Spleen (tissue), 11 donors: Measurements from ENCODE around the gene KSR2. TPM values are rescaled to one million over a fixed set of nuclear protein-coding genes. Genes with fewer than 3 reads are reported as not detected.

Experiments
- DNase-seq: peaks from one replicate; pipeline ENCODE4 v3.0.0-alpha.2; 2020
- H3K27ac ChIP-seq, 8 donors: fragments of 200-600 bp; sonication (generic) in 7 of 8; 1 replicate in 4 of 8; 2 replicates in 4 of 8; pipeline versions ENCODE4 v1.5.0 to v1.8.0; 2016 to 2021; ENCODE audit warnings: inconsistent platforms in 4 of 8, mild to moderate bottlenecking in 4 of 8, moderate library complexity in 1 of 8
- H3K27me3 ChIP-seq, 7 donors: fragments of 200-600 bp; sonication (generic) in 6 of 7; replicated peaks in 1 of 7; 1 replicate in 4 of 7; 2 replicates in 3 of 7; pipeline versions ENCODE4 v1.5.0 to v1.8.0; 2016 to 2021; ENCODE audit warnings: inconsistent platforms in 3 of 7, mild to moderate bottlenecking in 1 of 7
- H3K36me3 ChIP-seq, 6 donors: fragments of 200-600 bp; sonication (generic) in 5 of 6; 1 replicate in 4 of 6; 2 replicates in 2 of 6; pipeline versions ENCODE4 v1.5.0 to v1.8.0; 2016 to 2021; ENCODE audit warnings: inconsistent platforms in 2 of 6
- H3K4me1 ChIP-seq, 6 donors: fragments of 200-600 bp; sonication (generic) in 5 of 6; 1 replicate in 3 of 6; 2 replicates in 3 of 6; pipeline versions ENCODE4 v1.5.0 to v1.8.0; 2016 to 2021; ENCODE audit warnings: inconsistent platforms in 3 of 6
- H3K4me3 ChIP-seq, 8 donors: fragments of 200-600 bp; sonication (generic) in 7 of 8; 1 replicate in 4 of 8; 2 replicates in 4 of 8; pipeline versions ENCODE4 v1.5.0 to v1.8.0; 2016 to 2021; ENCODE audit warnings: inconsistent platforms in 4 of 8, mild to moderate bottlenecking in 4 of 8, moderate library complexity in 2 of 8
- H3K9me3 ChIP-seq, 8 donors: fragments of 200-600 bp; sonication (generic) in 7 of 8; 1 replicate in 4 of 8; 2 replicates in 4 of 8; pipeline versions ENCODE4 v1.5.0 to v1.8.0; 2016 to 2021; ENCODE audit warnings: inconsistent platforms in 4 of 8
- CTCF ChIP-seq, 11 experiments: fragments of 200-600 bp in 7 of 11; fragments of 450-650 bp in 4 of 11; sonication (generic) in 4 of 11; IDR thresholded peaks in 8 of 11; conservative IDR thresholded peaks in 3 of 11; 1 replicate in 7 of 11; 2 replicates in 4 of 11; pipeline versions ENCODE4 v1.4.0 to v1.8.0; 2016 to 2021; ENCODE audit warnings: antibody characterized with exemption in 11 of 11, inconsistent platforms in 4 of 11, mild to moderate bottlenecking in 1 of 11
- POLR2A ChIP-seq, 3 donors: fragments of 450-650 bp; IDR thresholded peaks; one replicate each; pipeline ENCODE4 v1.5.1; 2017; ENCODE audit warnings: antibody characterized with exemption in 3 of 3, mild to moderate bottlenecking in 1 of 3
- POLR2AphosphoS5 ChIP-seq, 3 donors: sonication (generic); formaldehyde crosslinking; IDR thresholded peaks; one replicate each; pipeline ENCODE4 v1.5.1; 2017; ENCODE audit warnings: antibody characterized with exemption in 3 of 3
- WGBS, 5 donors: extraction: QIAGEN DNeasy Blood & Tissue Kit in 3 of 5; methylation state at CpG; one replicate each; pipeline versions ENCODE4 v1.1.5 to v1.1.7; 2013 to 2018; 5-methylcytosine and 5-hydroxymethylcytosine counted together
- intact Hi-C: fragments of 100-400 bp; cut with DNase I; formaldehyde crosslinking; loops from one replicate; pipeline ENCODE4 v1.15.0; 2023; ENCODE audit warnings: low total_unique reads
- polyA plus RNA-seq, 3 donors: library from polyadenylated mRNA; stranded (reverse); fragments of 200-250 nt; gene quantifications; one replicate each; pipeline ENCODE4 v1.2.1, GENCODE V29; 2013
- total RNA-seq, 7 donors: library from RNA; depleted of rRNA in 3 of 7; stranded (reverse); fragments of >200 nt in 3 of 7; fragmentation: NEBNext Ultra II Directional in 4 of 7; extraction: Animal tissue kit (Norgen Biotek cat#: 25700) in 4 of 7; gene quantifications; one replicate each; pipeline versions ENCODE4 v1.1.0 to v1.2.1, GENCODE V29; 2016 to 2021
- donor health status: healthy with polysubstance abuse.
- donor health status: DM: no; HTN: no; CAD: no; lungs with moderate emphysema.
- donor health status: DM: no; HTN: no; CAD: no.
- donor health status: Bipolar disorder and iron deficiency.
- donor health status: healthy.
- donor health status: DM: no; HTN: no; CAD: no.
- donor health status: DM: yes; HTN: yes; CAD: no.

Gene KSR2
- total and polyA plus RNA-seq, 10 donors: under 0.01 to 0.09 (median 0.02) TPM; not detected in 4

GRCh38 chr12:117832459-117833457 is 136.0 kb downstream of the KSR2 start:
- Histone ChIP-seq H3K36me3 (no peaks in the 10 kb centered on the region), H3K4me3 (no peak overlapping the region), H3K27ac (no peak overlapping the region), H3K27me3 (peaks cover 0 to 32% (median 4%) of the 10 kb centered on the region in 7 donors), H3K9me3 (peaks cover 3 to 28% (median 22%) of the 10 kb centered on the region in 8 donors), H3K4me1 (peaks cover 0 to 8% (median 1%) of the 10 kb centered on the region in 6 donors)
- intact Hi-C loops: no loop called here
- TF ChIP-seq POLR2A (IDR thresholded peaks at IDR 0.05): no peak
- no peak for TF ChIP-seq CTCF (IDR thresholded peaks at IDR 0.05 in 8 of 11, conservative IDR thresholded peaks at IDR 0.05 in 3 of 11)
- TF ChIP-seq POLR2AphosphoS5 (IDR thresholded peaks at IDR 0.05): no peak
- no peak for DNase-seq
- WGBS, 5 donors: 71 to 86% (median 79%) methylated on average over 11 to 13 of the region's 13 CpGs

- Histone ChIP-seq H3K4me1 (no peaks in the 10 kb centered on the region), H3K9me3 (peaks cover 3 to 32% (median 22%) of the 10 kb centered on the region in 8 donors), H3K27me3 (peaks cover 0 to 12% (median 0%) of the 10 kb centered on the region in 7 donors), H3K27ac (no peak overlapping the region), H3K36me3 (no peaks in the 10 kb centered on the region), H3K4me3 (no peak overlapping the region)
- WGBS, 5 donors: 75 to 83% (median 76%) methylated on average over 5 of the region's 5 CpGs
- DNase-seq: no peak
- TF ChIP-seq CTCF (IDR thresholded peaks at IDR 0.05 in 8 of 11, conservative IDR thresholded peaks at IDR 0.05 in 3 of 11) (no peak), POLR2AphosphoS5 (IDR thresholded peaks at IDR 0.05) (no peak), POLR2A (IDR thresholded peaks at IDR 0.05) (no peak)
- intact Hi-C loops: no loop called here
These were observed 138.3 kb downstream of the KSR2 start for GRCh38 chr12:117830471-117830870.

GRCh38 chr12:117829108-117829507 is 139.7 kb downstream of the KSR2 start:
- H3K4me3 ChIP-seq: no peak overlapping the region
- no peaks in the 10 kb centered on the region for H3K36me3 ChIP-seq
- no peaks in the 10 kb centered on the region for H3K4me1 ChIP-seq
- TF ChIP-seq CTCF (IDR thresholded peaks at IDR 0.05 in 8 of 11, conservative IDR thresholded peaks at IDR 0.05 in 3 of 11) (no peak), POLR2AphosphoS5 (IDR thresholded peaks at IDR 0.05) (no peak), POLR2A (IDR thresholded peaks at IDR 0.05) (no peak)
- H3K9me3 ChIP-seq: peaks cover 3 to 32% (median 22%) of the 10 kb centered on the region in 8 donors
- no peak for DNase-seq
- no peak overlapping the region for H3K27ac ChIP-seq
- intact Hi-C loops: no loop called here
- no peaks in the 10 kb centered on the region for H3K27me3 ChIP-seq
- WGBS, 5 donors: 91 to 100% (median 97%) methylated on average over 2 of the region's 2 CpGs

GRCh38 chr12:117827660-117828059 is 141.1 kb downstream of the KSR2 start:
- DNase-seq: no peak
- 77 to 90% (median 89%) methylated on average over 2 of the region's 2 CpGs for WGBS, 5 donors
- intact Hi-C loops: no loop called here
- Histone ChIP-seq H3K36me3 (no peaks in the 10 kb centered on the region), H3K9me3 (peaks cover 3 to 32% (median 22%) of the 10 kb centered on the region in 8 donors), H3K4me1 (no peaks in the 10 kb centered on the region), H3K27ac (no peak overlapping the region), H3K4me3 (no peak overlapping the region), H3K27me3 (no peaks in the 10 kb centered on the region)
- TF ChIP-seq CTCF (IDR thresholded peaks at IDR 0.05 in 8 of 11, conservative IDR thresholded peaks at IDR 0.05 in 3 of 11) (no peak), POLR2A (IDR thresholded peaks at IDR 0.05) (no peak), POLR2AphosphoS5 (IDR thresholded peaks at IDR 0.05) (no peak)
